Kidney epithelial cell (primary cell): ENCODE data around the gene PDE3A. TPM values are rescaled to one million over a fixed set of nuclear protein-coding genes. Genes with fewer than 3 reads are reported as not detected.

ENCODE experiments used
- DNase-seq: peaks from one replicate; pipeline ENCODE4 v3.0.0-alpha.2; 2010; ENCODE audit warnings: low read depth
- H3K27me3 ChIP-seq: 2 replicates; pipeline ENCODE4 v1.6.0; 2011; ENCODE audit warnings: low read length; ENCODE audit not compliant: control insufficient read depth, insufficient read depth
- H3K36me3 ChIP-seq: 2 replicates; pipeline ENCODE4 v1.5.1; 2011; ENCODE audit warnings: low read length; ENCODE audit not compliant: control insufficient read depth, insufficient read depth
- H3K4me3 ChIP-seq: 2 replicates; pipeline ENCODE4 v1.5.1; 2011; ENCODE audit warnings: low read depth, mild to moderate bottlenecking, control low read depth, low read length
- total RNA-seq: library from RNA; depleted of rRNA; stranded (reverse); fragments of >200 nt; gene quantifications from 2 replicates; pipeline ENCODE4 v1.2.3, GENCODE V29; 2015
- TF ChIP-seq, protein P1 (sequence below): IDR thresholded peaks from 2 replicates; pipeline ENCODE4 v1.5.1; 2011; ENCODE audit warnings: mild to moderate bottlenecking, moderate library complexity, low read length, control low read depth, inconsistent platforms; ENCODE audit not compliant: insufficient read depth, poor library complexity, severe bottlenecking

Gene PDE3A
- total RNA-seq, 1 donor from 2014 or later: 1.8 TPM

DNA sequence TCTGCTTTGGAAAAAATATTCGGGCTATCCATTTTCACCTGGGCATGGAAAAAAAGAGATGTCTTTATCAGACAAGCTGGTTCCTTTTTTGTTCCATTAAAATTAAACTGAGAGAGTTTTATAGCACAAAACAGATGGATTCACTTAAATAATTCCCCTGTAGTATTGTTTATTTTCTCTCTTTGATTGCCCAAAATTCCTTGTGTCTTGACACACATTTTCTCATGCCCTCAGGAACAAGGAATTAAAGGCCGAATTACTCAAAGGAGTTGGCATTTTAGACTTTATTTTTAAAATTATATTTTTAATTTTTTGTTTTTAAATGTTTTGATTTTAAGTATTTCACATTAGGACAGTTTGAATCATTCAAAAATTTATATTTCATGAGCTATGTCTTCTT, 257.2 kb downstream of the PDE3A start:
- Histone ChIP-seq H3K36me3 (no peaks in the 10 kb centered on the region), H3K4me3 (no peak overlapping the region), H3K27me3 (no peaks in the 10 kb centered on the region)
- TF ChIP-seq, protein P1, sequence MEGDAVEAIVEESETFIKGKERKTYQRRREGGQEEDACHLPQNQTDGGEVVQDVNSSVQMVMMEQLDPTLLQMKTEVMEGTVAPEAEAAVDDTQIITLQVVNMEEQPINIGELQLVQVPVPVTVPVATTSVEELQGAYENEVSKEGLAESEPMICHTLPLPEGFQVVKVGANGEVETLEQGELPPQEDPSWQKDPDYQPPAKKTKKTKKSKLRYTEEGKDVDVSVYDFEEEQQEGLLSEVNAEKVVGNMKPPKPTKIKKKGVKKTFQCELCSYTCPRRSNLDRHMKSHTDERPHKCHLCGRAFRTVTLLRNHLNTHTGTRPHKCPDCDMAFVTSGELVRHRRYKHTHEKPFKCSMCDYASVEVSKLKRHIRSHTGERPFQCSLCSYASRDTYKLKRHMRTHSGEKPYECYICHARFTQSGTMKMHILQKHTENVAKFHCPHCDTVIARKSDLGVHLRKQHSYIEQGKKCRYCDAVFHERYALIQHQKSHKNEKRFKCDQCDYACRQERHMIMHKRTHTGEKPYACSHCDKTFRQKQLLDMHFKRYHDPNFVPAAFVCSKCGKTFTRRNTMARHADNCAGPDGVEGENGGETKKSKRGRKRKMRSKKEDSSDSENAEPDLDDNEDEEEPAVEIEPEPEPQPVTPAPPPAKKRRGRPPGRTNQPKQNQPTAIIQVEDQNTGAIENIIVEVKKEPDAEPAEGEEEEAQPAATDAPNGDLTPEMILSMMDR: no peak
- DNase-seq: no peak

DNA sequence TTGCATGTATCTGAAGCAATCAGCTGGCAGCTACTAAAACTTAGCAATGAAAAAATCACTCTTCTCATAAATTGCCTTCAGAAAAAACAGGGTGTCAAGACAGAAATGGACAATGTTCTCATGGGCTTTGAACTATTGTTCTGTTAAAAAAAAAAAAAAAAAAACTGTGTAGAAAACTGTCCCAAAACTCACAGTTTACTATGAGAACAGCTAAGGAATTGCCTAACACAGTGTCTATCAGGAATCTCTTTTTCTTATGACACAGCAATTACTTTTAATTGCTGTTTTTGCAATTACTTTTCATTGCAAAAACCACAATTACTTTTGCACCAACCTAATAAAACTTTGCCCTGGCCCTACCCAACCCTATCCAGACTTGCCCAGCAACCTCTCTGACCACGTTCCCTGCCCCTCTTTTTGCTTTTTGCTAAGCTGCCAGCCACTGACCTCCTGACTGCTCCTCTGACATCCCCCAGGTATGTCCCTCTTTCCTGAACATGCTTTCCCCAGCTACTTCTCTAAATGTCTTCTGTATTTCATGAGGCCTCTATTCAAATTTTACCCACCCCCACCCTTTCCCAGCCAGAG, 258.8 kb downstream of the PDE3A start:
- Histone ChIP-seq H3K4me3 (no peak overlapping the region), H3K27me3 (no peaks in the 10 kb centered on the region), H3K36me3 (no peaks in the 10 kb centered on the region)
- no peak for DNase-seq
- TF ChIP-seq, protein P1: no peak

DNA sequence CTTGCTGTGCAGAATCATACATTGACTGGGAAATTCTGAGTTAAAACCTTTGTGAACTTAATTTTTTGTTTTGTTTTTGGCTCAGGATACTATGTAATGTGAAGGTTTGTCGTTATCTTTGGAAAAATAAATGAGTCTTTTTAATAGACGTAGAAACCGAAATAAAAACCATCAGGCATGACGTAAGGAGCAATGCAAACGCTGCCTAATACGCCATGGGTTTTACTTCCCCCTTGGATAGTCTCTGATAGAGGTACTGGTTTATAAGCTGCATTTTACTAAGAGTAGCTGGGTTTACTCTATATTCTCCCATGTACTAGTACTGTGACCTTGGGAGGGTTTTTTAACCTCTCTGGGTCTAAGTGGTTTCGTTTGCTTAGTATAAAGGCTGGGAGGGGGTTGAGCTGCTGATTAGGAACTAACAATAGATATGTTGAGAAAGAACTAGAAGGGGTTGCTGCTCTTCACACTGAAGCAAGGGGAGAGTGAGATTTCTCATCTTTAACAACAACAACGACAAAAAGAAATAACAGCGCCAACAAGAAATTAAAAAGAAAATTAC, 260.0 kb downstream of the PDE3A start:
- TF ChIP-seq, protein P1: no peak
- Histone ChIP-seq H3K36me3 (no peaks in the 10 kb centered on the region), H3K4me3 (no peak overlapping the region), H3K27me3 (no peaks in the 10 kb centered on the region)
- no peak for DNase-seq

DNA sequence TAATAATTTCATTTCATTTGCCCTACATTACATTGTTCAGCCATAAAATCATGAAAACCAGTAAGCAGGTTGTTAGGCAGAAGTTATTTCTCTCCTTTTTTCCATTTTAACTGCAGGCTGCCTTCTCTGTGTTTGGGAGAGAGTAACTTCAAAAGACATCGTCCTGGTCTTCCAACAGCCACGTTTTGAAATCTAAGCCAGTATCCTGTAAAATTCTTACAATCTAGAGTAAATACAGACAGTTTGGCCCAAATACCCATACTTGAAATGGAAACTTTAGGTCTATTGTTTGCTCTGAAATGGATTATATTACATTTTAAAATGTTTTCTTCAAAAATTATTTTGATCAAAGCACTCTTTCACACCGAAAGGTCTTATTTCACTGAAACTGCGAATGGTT, 260.7 kb downstream of the PDE3A start:
- no peaks in the 10 kb centered on the region for H3K36me3 ChIP-seq
- TF ChIP-seq, protein P1: no peak

DNA sequence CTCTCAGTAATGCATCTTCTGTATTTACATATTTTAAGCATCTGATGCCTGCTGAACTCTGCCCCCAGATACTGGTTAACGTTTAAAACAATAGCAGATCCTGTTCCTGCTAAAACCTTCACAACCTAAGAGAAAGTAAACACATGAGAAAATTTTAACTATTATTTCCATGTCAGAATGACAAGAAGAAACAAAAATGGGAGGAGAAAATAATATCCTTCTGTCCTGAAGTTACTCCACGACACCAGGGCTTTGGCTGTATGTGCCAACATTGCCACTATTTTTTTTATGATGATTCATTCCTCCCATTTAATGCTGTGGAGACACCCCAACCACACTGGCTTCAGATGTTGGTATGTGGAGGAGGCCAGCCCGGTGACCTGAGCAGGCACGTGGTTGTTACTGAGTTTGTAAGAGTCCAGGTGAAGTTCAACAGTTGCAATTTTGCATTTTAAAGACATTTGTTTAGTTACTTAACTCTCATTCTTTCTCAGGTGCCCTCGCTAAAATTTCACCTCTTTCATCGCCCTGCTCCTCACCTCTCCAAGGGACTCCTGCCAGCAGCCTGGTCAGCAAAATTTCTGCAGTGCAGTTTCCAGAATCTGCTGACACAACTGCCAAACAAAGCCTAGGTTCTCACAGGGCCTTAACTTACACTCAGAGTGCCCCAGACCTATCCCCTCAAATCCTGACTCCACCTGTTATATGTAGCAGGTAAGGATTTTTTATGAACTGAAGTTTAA, 261.2 kb downstream of the PDE3A start:
- DNase-seq: peak; percentile 49
- Histone ChIP-seq H3K4me3 (no peak overlapping the region), H3K36me3 (no peaks in the 10 kb centered on the region), H3K27me3 (no peaks in the 10 kb centered on the region)
- TF ChIP-seq, protein P1: no peak

More for the DNA sequence above, 260.7 kb downstream of the PDE3A start:
- H3K4me3 ChIP-seq: no peak overlapping the region
- no peak for DNase-seq
- H3K27me3 ChIP-seq: no peaks in the 10 kb centered on the region
